Mesenchymal stem cell (in vitro differentiated cells and primary cell): ENCODE results near the gene SUPT16H.
A peak's percentile ranks its signal among the peaks of the same experiment; 100 is the strongest.

Source experiments
- DNase-seq: peaks from one replicate; pipeline ENCODE4 v3.0.0-alpha.2; 2013
- H2AFZ ChIP-seq: one replicate; pipeline ENCODE4 v1.6.1; 2013; ENCODE audit warnings: low read depth, mild to moderate bottlenecking, control low read depth, inconsistent platforms, low read length, moderate library complexity
- H2AK5ac ChIP-seq: 2 replicates; pipeline ENCODE4 v1.6.1; 2013; ENCODE audit warnings: low read length, moderate library complexity, mild to moderate bottlenecking, inconsistent platforms; ENCODE audit not compliant: severe bottlenecking
- H2BK120ac ChIP-seq: one replicate; pipeline ENCODE4 v1.6.1; 2013; ENCODE audit warnings: low read depth, mild to moderate bottlenecking, inconsistent platforms, low read length, moderate library complexity
- H2BK12ac ChIP-seq, 2 experiments: one replicate each; pipeline ENCODE4 v1.6.1; 2013; ENCODE audit warnings: inconsistent platforms in 2 of 2, low read length in 2 of 2, mild to moderate bottlenecking in 2 of 2, moderate library complexity in 2 of 2, control low read depth in 1 of 2
- H2BK15ac ChIP-seq: one replicate; pipeline ENCODE4 v1.6.1; 2013; ENCODE audit warnings: mild to moderate bottlenecking, low read depth, inconsistent platforms; ENCODE audit not compliant: poor library complexity, severe bottlenecking
- H2BK5ac ChIP-seq: 2 replicates; pipeline ENCODE4 v1.6.1; 2013; ENCODE audit warnings: low read depth, mild to moderate bottlenecking, low read length, control low read depth, inconsistent platforms; ENCODE audit not compliant: poor library complexity, severe bottlenecking
- H3K14ac ChIP-seq, 2 experiments: one replicate each; pipeline ENCODE4 v1.6.1; 2013; ENCODE audit warnings: inconsistent platforms in 2 of 2, low read length in 2 of 2, control low read depth in 1 of 2, mild to moderate bottlenecking in 1 of 2, moderate library complexity in 1 of 2
- H3K18ac ChIP-seq, 2 experiments: one replicate each; pipeline ENCODE4 v1.6.1; 2013; ENCODE audit warnings: inconsistent platforms in 2 of 2, low read length in 2 of 2, control low read depth in 1 of 2, low read depth in 1 of 2, mild to moderate bottlenecking in 1 of 2
- H3K23ac ChIP-seq, 2 experiments: one replicate each; pipeline ENCODE4 v1.6.1; 2013; ENCODE audit warnings: inconsistent platforms in 2 of 2, low read length in 2 of 2, mild to moderate bottlenecking in 2 of 2, moderate library complexity in 2 of 2, control low read depth in 1 of 2
- H3K27ac ChIP-seq: 2 replicates; pipeline ENCODE4 v1.5.1; 2013; ENCODE audit warnings: mild to moderate bottlenecking, moderate library complexity, low read length, control low read depth, inconsistent platforms; ENCODE audit not compliant: poor library complexity, severe bottlenecking
- H3K27me3 ChIP-seq, 2 experiments: 2 replicates each; pipeline versions ENCODE4 v1.6.1 to v1.7.0; 2013; ENCODE audit warnings: low read length in 2 of 2, mild to moderate bottlenecking in 2 of 2, moderate library complexity in 2 of 2, control low read depth in 1 of 2, inconsistent platforms in 1 of 2; ENCODE audit not compliant: control insufficient read depth in 1 of 2, insufficient read depth in 1 of 2
- H3K36me3 ChIP-seq, 2 experiments: 2 replicates each; pipeline versions ENCODE4 v1.6.1 to v1.7.0; 2013; ENCODE audit warnings: low read length in 2 of 2, control low read depth in 1 of 2, inconsistent platforms in 1 of 2, low read depth in 1 of 2, mild to moderate bottlenecking in 1 of 2; ENCODE audit not compliant: insufficient read depth in 2 of 2, control insufficient read depth in 1 of 2
- H3K4ac ChIP-seq, 2 experiments: one replicate each; pipeline ENCODE4 v1.6.1; 2013; ENCODE audit warnings: inconsistent platforms in 2 of 2, low read length in 2 of 2, mild to moderate bottlenecking in 2 of 2, moderate library complexity in 2 of 2, control low read depth in 1 of 2, low read depth in 1 of 2
- H3K4me1 ChIP-seq: 2 replicates; pipeline ENCODE4 v1.6.1; 2013; ENCODE audit warnings: low read depth, low read length, control low read depth; ENCODE audit not compliant: control insufficient read depth, insufficient read depth
- H3K4me2 ChIP-seq: 2 replicates; pipeline ENCODE4 v1.6.1; 2013; ENCODE audit warnings: low read length, mild to moderate bottlenecking, inconsistent platforms; ENCODE audit not compliant: poor library complexity, severe bottlenecking
- H3K4me3 ChIP-seq, 2 experiments: 2 replicates each; pipeline versions ENCODE4 v1.5.1 to v1.7.0; 2013; ENCODE audit warnings: low read length in 2 of 2, mild to moderate bottlenecking in 2 of 2, control low read depth in 1 of 2, low read depth in 1 of 2; ENCODE audit not compliant: insufficient read depth in 1 of 2
- H3K79me1 ChIP-seq: replicated peaks from 2 replicates; pipeline ENCODE4 v1.6.1; 2013; ENCODE audit warnings: mild to moderate bottlenecking, control low read depth, low read length, inconsistent platforms; ENCODE audit not compliant: poor library complexity, severe bottlenecking
- H3K9ac ChIP-seq: 2 replicates; pipeline ENCODE4 v1.7.0; 2013; ENCODE audit warnings: mild to moderate bottlenecking, low read length, moderate library complexity
- H3K9me3 ChIP-seq: 2 replicates; pipeline ENCODE4 v1.7.0; 2013; ENCODE audit warnings: mild to moderate bottlenecking, low read length; ENCODE audit not compliant: control insufficient read depth
- H4K8ac ChIP-seq: one replicate; pipeline ENCODE4 v1.6.1; 2013; ENCODE audit warnings: inconsistent platforms, mild to moderate bottlenecking, low read length, moderate library complexity
- H4K91ac ChIP-seq: one replicate; pipeline ENCODE4 v1.6.1; 2013; ENCODE audit warnings: mild to moderate bottlenecking, low read length, inconsistent platforms
- WGBS: methylation state at CpG from one replicate; pipeline ENCODE4 v1.1.7; 2013; ENCODE audit warnings: mixed read lengths; 5-methylcytosine and 5-hydroxymethylcytosine counted together

The SUPT16H gene

GRCh38 chr14:21419528-21419927 lies 35.7 kb upstream of the SUPT16H start:
- no peaks in the 10 kb centered on the region for H3K9me3 ChIP-seq
- H3K9ac ChIP-seq, result no peak overlapping the region
- H2BK120ac ChIP-seq, result no peak overlapping the region
- no peak overlapping the region for H2AK5ac ChIP-seq
- no peak overlapping the region for H3K14ac ChIP-seq
- no peak overlapping the region for H3K18ac ChIP-seq
- H2BK12ac ChIP-seq, result no peak overlapping the region
- peak overlapping the region; percentile 39 for H4K91ac ChIP-seq
- H3K4ac ChIP-seq, result no peak overlapping the region
- no peak overlapping the region for H3K4me2 ChIP-seq
- H2BK15ac ChIP-seq, result no peak overlapping the region
- DNase-seq, result no peak
- WGBS, result 96% methylated on average over 5 of the region's 5 CpGs
- no peak overlapping the region for H4K8ac ChIP-seq
- peaks cover 53 to 82% of the 10 kb centered on the region in 2 experiments for H3K36me3 ChIP-seq
- no peaks in the 10 kb centered on the region for H3K4me1 ChIP-seq
- no peak overlapping the region for H2AFZ ChIP-seq
- no peak overlapping the region for H3K27ac ChIP-seq
- H3K23ac ChIP-seq, result no peak overlapping the region
- H2BK5ac ChIP-seq, result no peak overlapping the region
- no peaks in the 10 kb centered on the region for H3K27me3 ChIP-seq
- peaks cover 33% of the 10 kb centered on the region for H3K79me1 ChIP-seq
- H3K4me3 ChIP-seq, result no peak overlapping the region

DNA sequence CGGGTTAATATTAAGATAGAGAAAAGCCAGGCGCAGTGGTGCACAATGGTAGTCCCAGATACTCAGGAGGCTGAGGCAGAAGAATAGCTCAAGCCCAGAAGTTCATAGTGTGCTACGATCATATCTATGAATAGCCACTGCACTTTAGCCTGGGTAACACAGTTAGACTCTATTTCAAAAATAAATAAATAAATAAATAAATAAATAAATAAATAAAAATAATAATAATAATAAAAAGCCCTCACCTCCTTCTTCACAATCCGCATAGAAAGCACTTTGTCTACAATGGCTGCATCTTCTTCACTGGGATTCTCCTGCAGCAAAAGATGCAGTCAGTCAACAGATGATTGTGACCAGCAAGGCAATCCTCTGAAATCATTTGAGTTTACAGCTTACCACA lies 31.5 kb upstream of the SUPT16H start:
- Histone ChIP-seq H2AFZ (no peak overlapping the region), H3K18ac (no peak overlapping the region), H3K9ac (no peak overlapping the region), H3K27me3 (no peaks in the 10 kb centered on the region), H3K4ac (no peak overlapping the region), H3K4me2 (no peak overlapping the region), H3K23ac (no peak overlapping the region), H2BK15ac (no peak overlapping the region), H2BK12ac (no peak overlapping the region), H3K36me3 (peaks cover 44 to 83% of the 10 kb centered on the region in 2 experiments), H2AK5ac (no peak overlapping the region), H3K9me3 (no peaks in the 10 kb centered on the region), H2BK120ac (no peak overlapping the region), H4K8ac (no peak overlapping the region), H2BK5ac (no peak overlapping the region), H4K91ac (no peak overlapping the region), H3K14ac (no peak overlapping the region), H3K27ac (no peak overlapping the region), H3K4me1 (no peaks in the 10 kb centered on the region), H3K4me3 (no peak overlapping the region), H3K79me1 (peaks cover 31% of the 10 kb centered on the region)
- DNase-seq, result no peak
- 97% methylated on average over 3 of the region's 4 CpGs for WGBS

GRCh38 chr14:21414137-21414631 lies 30.4 kb upstream of the SUPT16H start:
- Histone ChIP-seq H3K9ac (no peak overlapping the region), H2AFZ (no peak overlapping the region), H3K79me1 (peaks cover 21% of the 10 kb centered on the region), H2BK12ac (no peak overlapping the region), H3K4me1 (no peaks in the 10 kb centered on the region), H4K8ac (no peak overlapping the region), H3K14ac (no peak overlapping the region), H4K91ac (no peak overlapping the region), H3K27ac (no peak overlapping the region), H2BK15ac (no peak overlapping the region), H3K23ac (no peak overlapping the region), H3K4me3 (no peak overlapping the region), H3K36me3 (peaks cover 32 to 84% of the 10 kb centered on the region in 2 experiments), H2BK5ac (no peak overlapping the region), H3K9me3 (no peaks in the 10 kb centered on the region), H2BK120ac (no peak overlapping the region), H3K4me2 (no peak overlapping the region), H2AK5ac (no peak overlapping the region), H3K18ac (no peak overlapping the region), H3K27me3 (no peaks in the 10 kb centered on the region), H3K4ac (no peak overlapping the region)
- WGBS, result no CpG with 5 or more reads among the region's 1 CpG
- DNase-seq, result no peak

DNA sequence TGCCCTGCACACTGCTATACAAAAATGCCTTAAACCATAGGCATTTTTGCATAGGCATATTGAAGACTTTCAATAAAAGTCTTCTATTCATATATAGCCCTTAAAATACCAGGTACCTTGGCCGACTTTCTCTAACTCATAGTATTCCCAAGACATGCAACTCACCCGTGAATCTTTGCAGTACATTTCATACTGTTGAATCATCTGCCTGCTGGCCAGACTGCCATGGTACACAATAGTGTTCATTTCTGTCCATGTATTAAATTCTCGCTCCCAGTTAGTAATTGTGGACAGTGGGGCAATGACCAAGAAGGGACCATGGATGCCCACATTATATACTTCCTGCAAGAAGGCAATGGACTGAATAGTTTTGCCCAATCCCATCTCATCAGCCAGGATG lies 24.3 kb upstream of the SUPT16H start:
- no peak overlapping the region for H3K4me2 ChIP-seq
- peak; percentile 48 for DNase-seq
- peaks cover 17% of the 10 kb centered on the region for H3K79me1 ChIP-seq
- H4K8ac ChIP-seq, result no peak overlapping the region
- H2BK15ac ChIP-seq, result no peak overlapping the region
- H2BK120ac ChIP-seq, result no peak overlapping the region
- H2BK5ac ChIP-seq, result no peak overlapping the region
- no peak overlapping the region for H3K14ac ChIP-seq
- 54% methylated on average over 3 of the region's 3 CpGs for WGBS
- no peak overlapping the region for H3K4ac ChIP-seq
- H3K27ac ChIP-seq, result no peak overlapping the region
- H3K9ac ChIP-seq, result no peak overlapping the region
- H4K91ac ChIP-seq, result no peak overlapping the region
- H2AFZ ChIP-seq, result no peak overlapping the region
- H3K4me3 ChIP-seq, result no peak overlapping the region
- H3K9me3 ChIP-seq, result no peaks in the 10 kb centered on the region
- H3K27me3 ChIP-seq, result no peaks in the 10 kb centered on the region
- no peak overlapping the region for H2AK5ac ChIP-seq
- H2BK12ac ChIP-seq, result no peak overlapping the region
- peaks cover 30 to 97% of the 10 kb centered on the region in 2 experiments for H3K36me3 ChIP-seq
- no peak overlapping the region for H3K23ac ChIP-seq
- no peaks in the 10 kb centered on the region for H3K4me1 ChIP-seq
- no peak overlapping the region for H3K18ac ChIP-seq
